MV-4-11 (cell line): ENCODE measurements around the gene TCF4.

Experiments
- DNase-seq: peaks from one replicate; lab custom pipeline; 2025; lab: John Stamatoyannopoulos, UW

Gene TCF4

GRCh38 chr18:55407191-55407590 is 180.8 kb downstream of the TCF4 start:
- no peak for DNase-seq

- no peak for DNase-seq
Observed at GRCh38 chr18:55406451-55406991, 181.5 kb downstream of the TCF4 start.

GRCh38 chr18:55405893-55406406 is 182.0 kb downstream of the TCF4 start:
- DNase-seq = no peak

- no peak for DNase-seq
Observed at GRCh38 chr18:55405475-55405874, 182.5 kb downstream of the TCF4 start.

- DNase-seq = no peak
Observed at GRCh38 chr18:55404832-55405465, 183.0 kb downstream of the TCF4 start.

- no peak for DNase-seq
Observed at GRCh38 chr18:55404136-55404830, 183.7 kb downstream of the TCF4 start.

GRCh38 chr18:55403421-55403949 is 184.5 kb downstream of the TCF4 start:
- DNase-seq = no peak

GRCh38 chr18:55402731-55403405 is 185.1 kb downstream of the TCF4 start:
- DNase-seq = no peak

- DNase-seq = no peak
Observed at GRCh38 chr18:55401638-55402191, 186.3 kb downstream of the TCF4 start.

- DNase-seq = no peak
Observed at GRCh38 chr18:55400590-55401541, 187.1 kb downstream of the TCF4 start.

- DNase-seq = no peak
Observed at GRCh38 chr18:55400081-55400480, 187.9 kb downstream of the TCF4 start.

GRCh38 chr18:55398858-55399257 is 189.1 kb downstream of the TCF4 start:
- no peak for DNase-seq

- no peak for DNase-seq
Observed at GRCh38 chr18:55396979-55397378, 191.0 kb downstream of the TCF4 start.

GRCh38 chr18:55396267-55396905 is 191.6 kb downstream of the TCF4 start:
- DNase-seq = no peak

- DNase-seq = no peak
Observed at GRCh38 chr18:55395799-55396198, 192.2 kb downstream of the TCF4 start.

GRCh38 chr18:55390898-55391297 is 197.1 kb downstream of the TCF4 start:
- DNase-seq = no peak

- no peak for DNase-seq
Observed at GRCh38 chr18:55387139-55387984, 200.6 kb downstream of the TCF4 start.

- DNase-seq = no peak
Observed at GRCh38 chr18:55386545-55386944, 201.4 kb downstream of the TCF4 start.

- DNase-seq = no peak
Observed at GRCh38 chr18:55385770-55386169, 202.2 kb downstream of the TCF4 start.
